ENCODE data around the gene AMIGO3.
A peak's percentile ranks its signal among the peaks of the same experiment; 100 is the strongest.

Gene AMIGO3

GRCh38 chr3:49723628-49724551, 4.4 kb upstream of the AMIGO3 start, which contains the start of gene GMPPB:
Gene GMPPB (minus strand): TSS chr3:49723951. CDS start chr3:49723726, 225 bp downstream.
- DNase-seq = peak; percentile 90

GRCh38 chr3:49723296-49723627, 3.8 kb upstream of the AMIGO3 start:
- DNase-seq = peak; percentile 55

- no peak for DNase-seq
These were observed 3.4 kb upstream of the AMIGO3 start for GRCh38 chr3:49722896-49723295.

GRCh38 chr3:49721896-49722781, 2.7 kb upstream of the AMIGO3 start:
- DNase-seq = no peak

DNA sequence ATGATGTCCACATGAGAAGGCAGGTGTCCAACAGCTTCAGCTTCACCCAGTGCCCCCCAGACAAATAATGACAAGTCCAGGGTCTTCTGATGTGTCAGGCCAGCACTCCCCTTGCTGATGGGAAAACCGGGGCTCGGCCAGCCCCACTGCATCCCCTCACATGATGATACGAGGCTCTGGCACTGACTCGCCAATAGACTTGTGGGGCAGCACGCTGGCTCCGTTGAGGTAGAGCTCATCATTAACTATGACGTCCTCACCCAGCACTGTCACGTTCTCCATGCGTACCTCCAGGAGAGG, 2.1 kb upstream of the AMIGO3 start:
- DNase-seq = no peak

DNA sequence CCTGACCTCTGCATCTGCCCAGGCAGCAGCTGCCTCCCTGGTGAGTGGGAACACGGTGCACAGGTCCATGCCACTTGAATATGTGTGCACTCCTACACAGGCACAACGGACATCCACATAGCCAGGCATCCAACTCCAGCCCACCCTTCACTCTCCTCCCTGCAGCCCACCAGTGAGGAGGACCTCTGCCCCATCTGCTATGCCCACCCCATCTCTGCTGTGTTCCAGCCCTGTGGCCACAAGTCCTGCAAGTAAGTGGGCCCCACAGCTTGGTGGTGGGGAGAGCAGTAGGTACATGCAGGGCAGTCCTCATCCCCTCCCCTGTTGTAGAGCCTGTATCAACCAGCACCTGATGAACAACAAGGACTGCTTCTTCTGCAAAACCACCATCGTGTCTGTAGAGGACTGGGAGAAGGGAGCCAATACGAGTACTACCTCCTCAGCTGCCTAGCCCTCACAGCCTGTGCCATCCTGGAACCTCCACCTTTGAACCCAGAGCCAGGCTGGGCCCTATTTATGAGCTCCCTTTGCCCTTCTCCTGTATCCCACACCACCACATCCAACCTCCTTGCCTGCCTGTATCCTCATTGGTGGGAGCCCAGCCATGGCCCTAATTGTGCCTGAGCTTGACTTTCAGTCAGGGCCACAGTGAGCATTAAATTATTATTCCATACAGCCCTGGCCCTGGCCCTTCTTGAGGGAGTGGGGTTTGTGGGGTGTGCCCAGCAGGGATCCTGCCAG, 1.5 kb upstream of the AMIGO3 start:
- no peak for DNase-seq

- peak; percentile 17 for DNase-seq
These were observed 648 bp downstream of the AMIGO3 start for GRCh38 chr3:49718858-49719213.

DNA sequence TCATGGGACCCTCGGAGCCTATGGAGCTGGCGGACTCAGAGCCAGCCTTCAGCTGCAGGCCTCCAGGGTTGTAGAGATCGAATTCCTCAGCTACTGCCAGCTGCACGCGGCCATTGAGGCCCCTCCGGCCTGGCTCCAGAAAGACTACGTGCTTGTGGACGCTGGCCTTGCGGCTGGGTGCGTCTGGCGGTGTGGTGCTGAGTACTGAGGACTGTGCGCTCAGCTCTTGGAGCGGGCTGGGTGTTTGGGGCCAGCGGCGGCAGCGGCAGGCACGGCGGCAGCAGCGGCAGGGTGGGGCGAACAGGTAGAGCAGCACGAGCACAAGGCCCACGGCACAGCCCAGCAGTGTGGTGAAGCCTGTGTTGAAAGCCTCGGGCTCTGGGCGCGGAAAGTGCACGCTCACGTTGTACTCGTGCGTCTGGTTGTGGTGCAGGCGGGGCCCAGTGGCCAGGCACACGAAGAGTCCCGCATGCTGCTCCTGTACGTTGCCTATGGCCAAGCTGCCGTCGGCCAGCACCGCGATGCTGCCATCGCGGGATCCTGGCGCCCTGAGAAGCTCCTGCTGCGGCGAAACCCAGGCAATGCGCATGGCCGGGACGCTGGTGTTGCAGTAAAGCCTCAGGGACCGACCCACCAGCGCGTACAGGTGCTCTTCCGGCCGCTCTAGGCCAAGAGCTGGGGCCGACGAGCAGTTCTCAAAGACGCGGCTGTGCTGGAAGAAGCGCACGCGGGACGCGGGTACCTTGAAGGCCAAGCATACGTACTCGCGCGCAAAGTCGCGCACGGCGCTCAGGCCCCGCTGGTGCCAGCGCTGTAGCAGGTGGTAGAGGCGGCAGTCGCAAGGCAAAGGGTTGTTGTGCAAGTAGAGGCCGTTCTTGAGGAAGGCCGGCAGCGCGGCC, 1.3 kb downstream of the AMIGO3 start:
- no peak for DNase-seq

- no peak for DNase-seq
These were observed 2.1 kb downstream of the AMIGO3 start for GRCh38 chr3:49717211-49717958.

DNA sequence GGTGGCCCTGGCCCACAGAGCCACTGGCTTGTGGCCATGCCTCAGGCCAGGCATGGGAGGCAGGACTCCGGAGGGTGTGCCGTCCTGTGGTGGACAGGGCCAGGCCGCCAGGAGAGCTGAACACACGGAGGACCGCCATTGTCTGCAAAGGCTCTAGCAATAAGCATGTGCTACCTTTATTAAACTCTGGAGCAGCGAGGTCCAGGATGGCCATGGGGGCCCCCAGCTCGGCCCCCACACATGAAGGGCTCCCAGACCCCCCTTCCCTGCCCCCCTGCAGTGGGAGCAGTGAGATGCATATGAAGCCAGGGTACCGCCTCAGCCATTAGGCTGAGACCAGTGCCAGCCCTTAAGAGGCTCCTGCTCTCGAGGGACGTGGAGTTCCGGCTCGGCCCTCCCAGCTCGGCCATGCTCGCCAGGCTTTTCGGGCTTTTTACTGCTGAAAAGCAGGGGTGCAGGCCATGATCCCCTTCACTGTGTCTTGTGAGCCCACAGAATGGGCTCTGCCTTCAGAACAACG, 2.7 kb downstream of the AMIGO3 start:
- no peak for DNase-seq

GRCh38 chr3:49716169-49716568, 3.3 kb downstream of the AMIGO3 start:
- DNase-seq = no peak

- DNase-seq = no peak
These were observed 3.8 kb downstream of the AMIGO3 start for GRCh38 chr3:49715611-49716121.

DNA sequence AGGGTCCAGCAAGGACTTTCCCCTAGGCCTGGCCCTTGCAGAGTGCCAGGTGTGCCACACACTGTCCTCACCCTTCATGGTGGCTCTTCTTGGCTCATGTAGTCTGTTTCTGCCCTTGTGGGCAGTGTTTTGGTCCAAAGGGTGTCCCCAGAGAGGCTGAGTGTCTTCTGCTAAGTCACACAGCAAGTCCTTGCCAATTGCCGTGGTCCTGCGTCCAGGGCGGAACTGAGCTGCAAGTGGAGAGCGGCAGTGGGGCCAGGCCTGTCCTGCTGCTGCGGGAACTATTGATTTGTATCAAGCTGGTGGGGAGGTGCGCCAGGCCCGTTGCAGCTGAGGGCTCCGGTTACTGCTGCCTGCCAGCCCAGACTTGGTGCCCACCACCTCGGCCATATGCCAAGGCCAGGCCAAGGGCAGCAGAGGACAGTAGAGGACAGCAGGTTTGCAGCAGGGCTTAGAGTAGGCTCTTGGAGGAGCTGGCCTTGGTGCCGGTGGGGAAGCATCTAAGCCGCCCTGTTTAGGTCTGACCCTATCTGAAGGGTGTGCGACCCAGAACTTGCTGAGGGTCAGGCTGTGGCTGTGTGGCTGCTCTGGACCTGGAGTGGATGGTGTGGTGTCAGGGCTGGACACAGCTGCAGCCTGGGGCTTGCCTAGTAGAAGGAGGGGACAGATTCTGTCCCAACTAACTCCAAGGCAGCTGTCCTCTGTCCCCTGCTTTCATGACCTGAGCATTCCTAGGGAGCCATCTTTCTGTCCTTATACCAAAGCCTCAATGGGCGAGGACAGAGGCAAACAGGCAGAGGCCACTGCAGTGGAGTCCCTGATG, 4.5 kb downstream of the AMIGO3 start:
- DNase-seq = no peak

DNA sequence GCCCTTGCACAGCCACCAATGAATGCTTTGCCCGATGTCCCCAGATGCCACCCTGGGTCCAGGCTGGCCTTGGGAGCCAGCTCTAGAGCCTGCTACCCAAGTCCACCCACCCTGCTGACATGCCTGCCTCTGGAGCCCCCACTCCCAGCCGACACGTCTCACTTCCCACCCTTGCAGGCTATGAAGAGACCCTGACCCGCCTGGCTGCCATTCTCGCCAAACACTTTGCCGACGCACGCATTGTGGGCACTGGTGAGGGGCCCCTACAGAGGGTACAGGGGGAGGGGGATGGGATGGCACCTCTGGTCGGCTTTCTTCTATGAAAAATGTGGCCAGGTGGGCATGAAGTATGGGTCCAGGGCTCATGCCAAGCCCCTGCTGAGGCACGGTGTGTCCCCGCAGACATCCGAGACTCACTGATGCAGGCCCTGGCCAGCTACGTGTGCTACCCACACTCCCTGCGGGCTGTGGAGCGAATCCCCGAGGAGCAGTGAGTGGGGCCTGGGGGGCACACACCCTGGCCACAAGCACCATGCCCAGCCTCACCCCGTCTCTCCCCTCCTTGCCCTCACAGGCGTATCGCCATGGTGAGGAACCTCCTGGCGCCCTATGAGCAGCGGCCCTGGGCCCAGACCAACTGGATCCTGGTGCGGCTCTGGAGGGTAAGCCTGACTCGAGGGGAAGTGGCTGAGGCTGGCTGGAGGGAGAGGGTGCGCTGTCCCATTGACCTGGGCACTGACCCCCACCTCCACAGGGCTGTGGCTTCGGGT, 6.0 kb downstream of the AMIGO3 start:
- no peak for DNase-seq

- DNase-seq = no peak
These were observed 6.7 kb downstream of the AMIGO3 start for GRCh38 chr3:49712631-49713317.

GRCh38 chr3:49712166-49712565, 7.3 kb downstream of the AMIGO3 start:
- no peak for DNase-seq

DNA sequence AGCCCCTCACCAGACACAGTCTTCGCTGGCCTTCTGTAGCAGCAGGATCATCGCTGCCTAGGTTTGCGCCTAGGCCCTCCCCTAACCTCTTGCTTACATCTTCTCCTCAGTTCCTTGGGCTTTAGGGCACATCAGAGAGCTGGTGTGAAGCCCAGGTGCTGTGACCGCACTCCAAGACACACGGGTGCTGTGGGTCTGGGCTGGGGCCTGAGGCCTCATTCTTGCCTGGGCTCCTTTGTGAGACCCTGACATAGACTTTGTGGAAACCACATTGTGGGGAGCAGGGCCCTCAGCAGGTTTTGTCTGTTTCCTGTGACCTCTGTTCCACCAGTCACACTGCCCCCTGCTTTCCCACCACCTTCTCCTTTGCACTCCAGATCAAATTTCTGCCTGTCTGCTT, 8.0 kb downstream of the AMIGO3 start:
- no peak for DNase-seq

- DNase-seq = no peak
These were observed 9.6 kb downstream of the AMIGO3 start for GRCh38 chr3:49709852-49710251.

DNA sequence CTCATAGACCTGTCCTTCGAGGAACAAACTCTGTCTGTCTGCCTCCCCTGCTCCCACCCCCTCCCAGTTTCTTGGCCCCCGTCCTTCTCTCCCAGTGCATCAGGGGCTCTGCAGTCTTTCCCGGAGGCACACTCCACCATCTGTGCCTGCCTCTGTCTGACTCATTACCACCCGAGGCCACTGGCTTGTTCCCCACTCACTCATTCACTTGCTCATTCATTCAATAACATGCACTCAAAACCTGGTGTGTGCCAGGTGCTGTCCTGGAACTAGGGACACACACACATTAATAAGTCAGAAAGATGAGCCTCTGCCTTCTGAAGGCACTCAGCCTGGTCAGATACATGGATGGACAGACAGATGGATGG, 12.4 kb downstream of the AMIGO3 start:
- no peak for DNase-seq
